Stimulated activated CD8-positive, alpha-beta memory T cell treated with anti-CD3 and anti-CD28 coated beads, Interleukin-4, amount 100 ng/mL, for 1 hour (primary cell): ENCODE measurements around the gene C11orf91.

ENCODE experiments used
- DNase-seq, 2 donors: peaks; one replicate each; pipeline ENCODE4 v3.0.0-alpha.2; 2020; ENCODE audit warnings: low read depth in 2 of 2, low spot score in 1 of 2

C11orf91 gene

DNA sequence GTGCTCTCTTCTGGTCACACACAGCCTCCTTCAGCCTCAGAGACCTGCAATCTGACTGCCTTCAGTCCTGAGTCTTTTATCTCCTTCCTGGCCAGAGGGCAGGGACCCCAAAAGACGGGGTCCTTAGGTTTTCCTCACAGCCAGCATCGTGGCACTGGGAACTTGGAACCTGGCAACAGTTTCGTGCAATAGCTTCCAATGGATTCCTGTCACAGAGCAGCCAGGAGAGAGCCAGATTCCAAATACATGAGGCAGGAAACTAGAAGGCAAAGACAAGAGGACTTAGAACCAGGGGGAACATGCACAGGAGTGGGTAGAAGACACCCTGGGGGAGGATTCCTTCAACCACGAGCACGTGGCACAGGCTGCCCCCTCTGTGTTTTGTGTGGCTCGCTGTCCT lies 48.6 kb downstream of the C11orf91 start:
- DNase-seq, result no peak

DNA sequence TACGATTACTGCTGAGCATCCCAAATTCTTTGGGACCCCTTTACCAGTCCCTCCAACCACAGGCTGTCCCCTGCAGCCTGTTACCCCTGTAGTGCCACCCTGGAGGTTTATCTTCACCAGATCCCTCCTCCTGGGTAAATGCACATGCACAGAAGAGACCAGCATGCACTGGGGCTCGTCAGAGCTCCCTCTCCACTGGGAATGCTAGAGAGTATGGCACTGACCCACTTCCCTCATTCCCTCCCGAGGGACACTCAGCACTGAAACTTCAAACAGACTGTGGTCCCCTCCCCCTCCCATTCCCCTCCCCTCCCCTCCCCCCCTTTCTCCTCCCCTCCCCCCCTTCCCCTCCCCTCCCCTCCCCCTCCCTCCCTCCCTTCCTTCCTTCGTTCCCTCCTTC lies 49.1 kb downstream of the C11orf91 start:
- no peak for DNase-seq

DNA sequence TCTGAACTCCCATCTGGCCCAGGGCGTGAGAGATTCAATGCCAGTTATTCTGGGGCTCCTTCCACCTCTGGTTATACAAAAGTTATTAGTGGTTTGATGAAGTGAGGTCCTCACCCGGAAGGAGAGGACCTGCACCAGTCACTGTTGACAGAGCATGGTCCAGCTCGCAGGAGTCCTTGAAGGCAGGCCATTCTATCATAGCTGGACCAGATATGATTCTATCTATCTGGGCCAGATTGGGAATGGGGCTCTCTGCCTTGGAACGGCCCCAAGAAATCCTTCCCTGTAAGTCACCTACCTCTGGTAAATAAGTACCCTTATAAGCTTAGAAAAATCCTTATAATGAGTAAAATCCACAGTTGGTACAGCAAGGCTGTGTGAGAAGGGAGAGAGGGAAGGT lies 50.7 kb downstream of the C11orf91 start:
- DNase-seq, result no peak
